ENCODE data around the gene RASL12.
"Not testable (repeated sequence)": the region's sequence is repeated elsewhere in the genome, so short reads cannot be mapped to it uniquely, and the experiment has no call there.

The RASL12 gene, protein sequence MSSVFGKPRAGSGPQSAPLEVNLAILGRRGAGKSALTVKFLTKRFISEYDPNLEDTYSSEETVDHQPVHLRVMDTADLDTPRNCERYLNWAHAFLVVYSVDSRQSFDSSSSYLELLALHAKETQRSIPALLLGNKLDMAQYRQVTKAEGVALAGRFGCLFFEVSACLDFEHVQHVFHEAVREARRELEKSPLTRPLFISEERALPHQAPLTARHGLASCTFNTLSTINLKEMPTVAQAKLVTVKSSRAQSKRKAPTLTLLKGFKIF

DNA sequence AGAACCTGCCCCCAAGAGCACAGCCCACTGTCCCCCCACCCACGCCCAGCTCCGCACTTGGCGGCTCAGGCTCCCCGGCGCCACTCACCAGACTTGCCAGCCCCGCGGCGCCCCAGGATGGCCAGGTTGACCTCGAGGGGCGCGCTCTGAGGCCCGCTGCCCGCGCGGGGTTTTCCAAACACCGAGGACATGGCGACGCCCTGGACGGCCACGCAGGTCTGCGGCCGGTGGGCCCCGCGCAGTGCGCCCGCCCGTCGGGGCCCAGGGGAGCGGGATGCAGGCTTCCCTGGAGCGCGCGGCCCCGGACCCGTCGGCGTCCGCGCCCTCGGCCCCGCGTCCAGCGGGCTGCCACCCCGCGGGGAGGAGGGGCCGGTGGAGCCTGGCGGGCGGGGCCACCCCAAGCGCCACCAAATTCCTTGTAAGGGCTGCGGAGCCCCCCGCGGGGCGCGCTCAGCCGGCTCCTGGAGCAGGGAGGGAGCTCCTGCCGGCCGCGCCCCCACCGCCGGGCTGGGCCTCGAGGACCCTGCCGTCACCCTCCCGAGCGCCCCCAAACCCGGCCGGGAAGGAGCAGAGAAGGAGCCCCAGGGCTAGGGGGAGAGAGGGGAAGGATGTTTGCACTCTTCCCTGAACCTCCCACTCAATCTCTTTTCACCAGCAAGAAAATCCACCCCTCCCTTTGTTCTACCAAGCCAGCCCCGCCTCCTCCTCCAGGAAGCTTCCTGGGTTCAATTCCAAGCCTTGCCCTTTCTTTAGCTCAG, at the start of gene RASL12:
RASL12 (minus strand) TSS at position 347 of the 758 bp plus-strand sequence; CDS start at position 191, 156 bp downstream.
- DNase-seq (ENCODE audit: low read depth in 2 of 2), result no peak

DNA sequence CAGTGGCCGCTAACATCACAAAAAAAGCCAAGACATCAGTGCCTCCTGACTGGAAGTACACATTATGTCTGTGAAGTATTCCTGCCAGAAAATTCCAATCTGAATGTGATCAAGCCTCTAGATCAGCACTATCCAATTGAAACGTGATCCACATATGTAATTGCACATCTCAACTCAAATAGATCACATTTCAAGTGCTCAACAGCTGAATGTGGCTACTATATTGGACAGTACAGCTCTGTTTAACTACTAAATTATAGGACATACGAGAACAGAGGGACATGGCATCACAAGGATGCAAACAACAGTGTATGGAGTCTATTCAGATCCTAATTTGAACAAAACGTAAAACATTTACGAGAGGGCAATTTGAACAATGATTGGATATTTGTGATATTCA, 47.8 kb upstream of the RASL12 start:
- no peak for DNase-seq (ENCODE audit: low read depth in 2 of 2)

DNA sequence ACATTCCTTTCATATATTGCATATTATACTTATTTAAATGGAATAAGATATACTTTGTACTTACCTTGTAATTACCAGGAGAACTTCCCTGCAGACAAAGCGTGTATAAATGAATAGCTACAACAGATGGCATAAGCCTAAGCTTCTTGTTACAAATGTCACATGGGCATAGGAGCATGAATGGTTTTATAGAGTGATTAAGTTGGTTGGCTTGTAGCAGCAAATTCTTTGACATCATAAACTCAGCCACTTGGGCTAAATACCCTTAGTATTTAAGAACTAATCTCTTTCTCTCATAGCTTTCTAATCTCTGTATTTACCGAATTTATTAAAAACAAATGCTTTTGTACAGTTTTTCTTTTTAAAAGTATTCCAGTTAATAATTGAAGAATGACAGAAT, 47.3 kb upstream of the RASL12 start, which contains the start of gene UBAP1L:
UBAP1L (minus strand) TSS at position 115 of the 400 bp plus-strand sequence. CDS start 8,985 bp downstream, outside the sequence.
- no peak for DNase-seq (ENCODE audit: low read depth in 2 of 2)

DNA sequence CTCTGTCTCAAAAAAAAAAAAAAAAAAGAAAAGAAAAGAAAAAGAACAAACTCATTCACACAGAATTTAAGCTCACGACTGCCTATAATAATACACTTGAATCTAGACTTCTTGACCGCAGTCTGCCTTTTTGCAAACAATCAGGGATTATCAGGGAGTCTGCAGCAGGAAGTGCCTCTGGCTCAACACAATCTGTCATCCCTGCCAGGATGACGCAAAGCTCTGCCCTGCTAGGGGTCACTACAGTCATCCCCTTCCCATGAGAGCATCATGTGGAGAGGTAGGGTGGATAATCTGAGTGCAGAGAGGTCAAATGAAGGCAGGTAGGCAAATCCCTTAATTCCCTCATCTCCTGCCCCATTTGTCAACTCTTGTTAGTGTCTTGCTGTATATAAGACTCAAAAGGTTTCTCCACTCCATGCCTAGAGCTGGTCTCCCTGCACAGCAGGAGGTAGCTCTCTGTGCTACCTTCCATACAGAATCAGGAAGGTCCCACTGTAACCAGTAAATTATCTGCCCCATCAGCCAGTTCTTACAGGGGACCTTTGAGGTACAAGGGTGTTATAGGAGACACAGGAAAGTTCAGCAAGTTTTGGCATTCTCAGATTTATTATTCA, 43.0 kb upstream of the RASL12 start:
- DNase-seq (ENCODE audit: low read depth in 2 of 2), result no peak

DNA sequence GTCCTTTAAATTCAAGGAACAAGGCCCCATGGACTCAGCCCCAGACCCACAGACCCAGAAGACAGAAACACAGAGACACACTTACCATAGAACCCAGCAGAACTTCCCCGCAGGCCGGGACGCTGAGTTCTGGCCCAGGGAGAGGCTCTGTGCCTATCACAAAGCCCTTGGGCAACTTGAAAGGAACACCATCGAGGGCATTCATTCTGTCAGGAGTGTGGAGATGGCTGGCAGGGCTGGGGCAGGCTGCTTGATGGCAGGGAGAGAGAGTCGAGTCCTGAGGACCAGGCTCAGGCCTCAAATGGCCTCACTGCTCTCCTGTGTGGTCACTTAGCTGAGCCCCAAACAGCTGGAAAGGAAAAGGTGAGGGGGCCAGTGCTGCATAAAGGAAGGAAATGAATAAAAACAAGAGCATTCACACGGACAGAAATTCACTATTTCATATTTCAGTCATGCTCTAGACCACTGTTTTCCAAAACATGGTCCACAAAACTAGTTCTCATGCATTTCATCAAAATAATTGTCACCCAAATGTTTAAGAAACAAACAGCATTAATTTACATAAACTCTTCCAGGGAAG, 38.3 kb upstream of the RASL12 start:
- DNase-seq (ENCODE audit: low read depth in 2 of 2), result no peak

DNA sequence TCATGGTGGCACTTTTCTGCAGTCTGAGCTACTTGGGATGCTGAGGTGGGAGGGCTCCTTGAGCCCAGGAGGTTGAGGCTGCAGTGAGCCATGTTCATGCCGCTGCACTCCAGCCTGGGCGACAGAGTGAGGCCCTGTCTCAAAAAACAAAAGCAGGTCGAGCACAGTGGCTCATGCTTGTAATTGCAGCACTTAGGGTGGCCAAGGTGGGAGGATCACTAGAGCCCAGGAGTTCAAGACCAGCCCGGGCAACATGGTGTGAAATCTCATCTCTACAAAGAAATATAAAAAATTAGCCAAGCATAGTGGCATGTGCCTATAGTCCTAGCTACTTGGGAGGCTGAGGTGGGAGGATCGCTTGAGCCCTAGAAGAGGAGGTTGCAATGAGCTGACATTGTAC, 37.2 kb upstream of the RASL12 start:
- no peak for DNase-seq (ENCODE audit: low read depth in 2 of 2)

DNA sequence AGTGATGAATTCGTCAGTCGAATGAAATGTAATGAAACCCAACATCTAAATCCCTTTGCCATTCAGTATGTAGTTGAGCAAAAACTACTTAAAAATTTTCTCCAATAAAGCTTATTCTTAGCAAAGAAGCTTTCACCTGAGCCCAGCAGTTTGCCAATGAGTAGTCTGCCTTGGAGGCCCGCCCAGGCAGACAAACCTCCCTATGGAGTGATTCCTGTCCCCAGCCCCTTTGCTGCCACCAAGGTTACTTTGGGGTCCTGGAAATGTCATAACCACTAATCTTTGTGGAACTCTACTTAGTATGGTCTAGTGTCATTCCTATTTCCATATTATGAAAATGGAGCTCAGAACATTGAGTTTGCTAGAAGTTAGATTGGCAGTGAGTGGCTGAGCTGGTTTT, 35.1 kb upstream of the RASL12 start:
- DNase-seq (ENCODE audit: low read depth in 2 of 2), result no peak

DNA sequence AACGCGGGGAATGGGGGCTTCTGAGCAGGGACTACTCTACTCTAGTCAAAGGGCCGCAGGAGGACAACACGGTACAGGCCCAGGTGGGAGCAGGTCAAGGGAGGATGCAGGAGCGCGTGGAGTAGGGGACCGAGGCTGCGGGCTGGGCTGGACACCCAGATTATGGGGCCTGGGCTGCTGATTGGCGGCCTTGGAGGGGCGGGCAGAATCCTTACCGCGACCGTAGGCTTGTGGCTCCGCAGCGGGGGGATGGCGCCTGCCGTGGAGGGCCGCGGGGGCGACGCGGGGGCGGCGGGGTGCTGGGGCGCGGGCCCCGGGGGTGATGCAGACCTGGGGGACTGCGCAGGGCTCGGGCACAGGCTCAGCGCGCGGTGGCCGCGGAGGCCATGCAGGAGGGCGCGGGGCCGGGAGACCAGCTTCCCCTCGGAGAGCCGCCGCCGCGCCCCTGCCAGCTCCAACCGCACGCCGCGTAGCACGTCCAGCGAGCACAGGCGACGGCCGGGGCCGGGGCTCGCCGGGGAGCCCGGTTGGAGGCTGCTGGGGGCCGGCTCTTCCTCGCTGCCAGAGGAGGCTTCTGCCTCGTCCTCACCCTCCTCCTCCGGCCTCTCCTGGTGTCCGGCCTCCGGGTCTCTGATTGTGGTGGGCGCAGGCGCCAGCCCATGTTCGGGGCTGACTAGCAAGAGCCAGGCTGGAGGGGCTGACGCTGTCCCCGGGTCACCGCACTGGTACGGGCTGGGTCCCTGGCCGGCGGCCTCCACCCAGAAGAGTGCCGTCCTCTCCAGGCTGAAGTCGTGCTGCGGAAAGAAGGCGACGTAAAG, 34.3 kb upstream of the RASL12 start:
- no peak for DNase-seq (ENCODE audit: low read depth in 2 of 2)

DNA sequence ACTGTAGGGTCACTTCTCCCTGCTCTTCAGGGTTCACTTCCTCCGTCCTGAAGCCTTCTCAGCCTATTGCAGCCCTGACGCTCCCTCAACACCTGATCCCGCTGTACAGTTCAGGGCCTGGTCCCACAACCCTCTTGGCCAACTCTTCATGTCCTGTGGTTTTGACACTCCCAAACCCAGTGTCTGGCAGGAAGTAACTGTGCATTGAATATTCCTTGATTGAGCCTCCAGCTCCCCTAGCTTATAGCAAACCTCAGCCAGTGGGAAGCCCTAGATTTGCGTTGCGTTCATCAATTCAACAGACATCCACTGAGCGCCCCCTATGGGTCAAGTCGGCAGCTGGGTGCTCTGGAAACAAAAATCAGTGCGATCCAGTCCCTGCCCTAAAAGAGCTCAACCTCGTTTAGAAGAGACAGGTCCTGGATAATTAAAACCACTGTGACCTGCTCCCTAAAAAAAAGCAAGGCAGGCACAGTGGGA, 33.7 kb upstream of the RASL12 start:
- peak; percentile 53 to 58 for DNase-seq (ENCODE audit: low read depth in 2 of 2)

DNA sequence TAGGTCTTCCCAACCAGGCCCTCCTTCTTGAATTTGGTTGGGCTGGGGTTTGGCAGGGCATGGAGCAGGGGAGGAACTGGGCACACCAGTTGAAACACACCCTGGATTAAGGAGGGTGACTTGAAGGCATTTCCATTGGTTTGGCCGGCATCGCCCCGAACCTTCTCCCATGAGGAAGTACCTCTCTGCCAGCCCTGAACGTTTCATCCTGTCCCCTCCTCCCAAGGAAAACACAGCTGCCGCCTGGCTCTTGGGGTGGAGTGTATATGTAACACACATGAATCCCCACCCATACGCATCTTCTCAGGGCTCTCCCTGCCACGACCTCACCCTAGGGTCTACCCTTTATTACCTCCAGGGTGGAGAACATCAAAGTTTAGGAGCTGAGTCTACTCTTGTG, 32.7 kb upstream of the RASL12 start:
- no peak for DNase-seq (ENCODE audit: low read depth in 2 of 2)

DNA sequence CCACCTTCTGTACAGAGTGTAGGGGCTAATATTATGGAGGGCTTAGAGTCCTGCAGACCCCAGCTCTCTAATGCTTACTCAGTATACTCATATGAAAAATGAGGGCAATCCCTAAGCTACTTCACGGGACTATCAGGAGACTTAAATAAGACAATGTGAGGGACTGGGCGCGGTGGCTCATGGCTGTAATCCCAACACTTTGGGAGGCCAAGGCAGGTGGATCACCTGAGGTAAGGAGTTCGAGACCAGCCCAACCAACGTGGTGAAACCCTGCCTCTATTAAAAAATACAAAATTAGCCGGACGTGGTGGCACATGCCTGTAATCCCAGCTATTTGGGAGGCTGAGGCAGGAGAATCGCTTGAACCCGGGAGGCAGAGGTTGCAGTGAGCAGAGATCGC, 32.0 kb upstream of the RASL12 start:
- not testable (repeated sequence) for DNase-seq (ENCODE audit: low read depth in 2 of 2)

DNA sequence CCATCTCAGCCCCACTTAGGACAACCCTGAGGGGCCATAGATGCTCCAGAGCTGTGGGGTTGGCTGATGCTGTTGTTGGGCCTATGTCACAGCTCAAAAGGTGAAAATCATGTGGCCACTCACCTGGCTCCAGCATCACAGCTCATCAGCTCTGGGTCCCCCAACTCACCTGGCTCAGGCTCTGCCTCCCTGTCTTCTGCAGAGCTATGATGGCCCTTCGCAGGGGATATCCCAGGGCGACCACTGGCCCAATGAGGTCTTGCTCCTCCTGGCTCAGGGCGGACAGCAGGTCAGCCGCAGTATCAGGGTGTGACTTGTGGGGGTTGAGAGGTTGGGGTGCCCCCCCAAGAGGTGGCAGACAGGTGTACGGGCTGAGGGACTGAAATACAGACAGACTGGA, 31.5 kb upstream of the RASL12 start:
- DNase-seq (ENCODE audit: low read depth in 2 of 2), result no peak

DNA sequence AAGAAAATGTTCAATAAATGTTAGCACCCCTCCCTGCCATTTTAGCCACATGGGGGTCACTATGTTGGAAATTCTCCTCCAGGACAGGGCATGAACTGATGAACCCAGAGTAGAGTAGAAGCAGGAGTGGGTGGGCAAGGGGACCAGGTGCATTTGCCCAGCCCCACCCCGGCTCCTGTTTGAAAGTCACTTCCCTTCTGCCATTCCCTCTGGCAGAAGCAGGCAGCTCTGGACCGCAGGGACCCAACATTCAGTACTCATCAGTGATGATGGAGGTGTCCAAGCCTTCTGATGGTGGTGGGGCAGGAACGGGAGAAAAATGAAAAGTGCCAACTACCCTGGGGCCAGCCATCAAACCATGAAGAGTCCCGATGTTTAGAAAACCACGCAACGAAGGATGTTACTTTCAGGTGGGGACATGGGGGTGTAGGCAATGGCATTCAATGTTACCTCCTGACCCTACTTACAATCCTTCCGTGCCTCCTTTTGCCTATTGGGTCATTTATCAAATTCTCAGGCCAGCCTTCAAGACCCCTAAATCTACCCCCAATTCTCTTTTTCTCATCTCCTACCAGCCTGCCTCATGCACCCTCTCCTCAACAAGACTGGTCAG, 30.0 kb upstream of the RASL12 start:
- DNase-seq (ENCODE audit: low read depth in 2 of 2), result no peak

DNA sequence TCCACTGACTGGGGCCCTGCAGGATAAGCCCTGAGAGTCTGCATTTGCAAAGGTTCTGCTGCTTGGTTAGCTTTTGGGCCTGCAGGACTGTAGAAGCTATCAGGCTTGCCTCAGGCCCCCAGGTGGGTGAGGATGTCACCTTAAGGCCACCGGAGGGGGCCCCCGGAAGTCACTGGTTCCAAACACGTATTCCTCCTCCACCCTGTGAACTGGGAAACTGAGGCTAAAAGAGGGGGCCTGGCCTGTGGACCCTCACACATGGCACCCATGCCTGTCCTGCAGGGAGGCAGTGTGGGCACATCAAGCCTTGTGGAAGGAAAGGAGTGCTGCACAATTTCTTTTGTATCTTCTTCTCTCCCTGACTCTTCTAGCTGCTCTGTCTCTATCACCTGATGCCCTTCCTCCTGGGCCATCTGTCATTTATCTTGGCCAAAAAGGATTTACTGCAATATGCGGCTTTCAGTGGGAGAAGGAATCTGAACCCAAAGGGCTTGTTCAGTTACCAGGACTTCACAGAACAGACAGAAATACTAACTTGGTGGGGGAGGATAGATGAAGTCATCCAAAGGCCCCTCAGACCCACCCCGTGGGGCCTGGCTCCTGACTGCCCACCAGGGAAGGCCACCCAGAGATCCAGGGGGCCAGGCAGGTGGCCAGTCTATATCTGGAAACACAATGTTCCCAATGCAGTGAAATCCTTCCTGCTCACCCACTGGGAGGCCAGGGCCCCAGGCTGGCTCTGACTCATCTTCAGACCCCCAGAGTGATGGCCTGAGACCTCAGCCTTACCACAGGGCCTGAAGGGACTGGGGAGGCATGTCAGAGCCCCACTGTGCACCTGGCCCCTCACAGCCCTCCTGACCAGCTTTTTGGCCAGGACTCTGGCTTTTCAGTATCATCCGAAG, 28.9 kb upstream of the RASL12 start:
- no peak for DNase-seq (ENCODE audit: low read depth in 2 of 2)

DNA sequence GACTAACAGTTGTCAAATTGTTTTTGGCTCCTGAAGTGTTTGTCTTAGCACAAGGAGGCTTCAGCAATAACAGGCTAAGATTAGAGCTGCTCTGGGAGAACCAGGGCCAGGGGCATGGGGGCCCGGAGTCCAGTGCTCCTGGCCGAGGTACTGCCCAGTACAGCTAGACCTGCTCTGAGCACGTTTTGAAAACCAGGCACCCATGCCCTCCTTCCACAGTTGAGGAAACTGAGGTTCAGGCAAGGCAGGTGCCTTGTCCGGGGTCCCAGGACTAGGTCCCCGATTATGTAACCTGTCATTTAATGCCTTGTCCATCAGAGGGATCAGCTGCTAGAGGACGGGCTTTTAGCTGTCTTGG, 27.9 kb upstream of the RASL12 start:
- DNase-seq (ENCODE audit: low read depth in 2 of 2), result no peak

DNA sequence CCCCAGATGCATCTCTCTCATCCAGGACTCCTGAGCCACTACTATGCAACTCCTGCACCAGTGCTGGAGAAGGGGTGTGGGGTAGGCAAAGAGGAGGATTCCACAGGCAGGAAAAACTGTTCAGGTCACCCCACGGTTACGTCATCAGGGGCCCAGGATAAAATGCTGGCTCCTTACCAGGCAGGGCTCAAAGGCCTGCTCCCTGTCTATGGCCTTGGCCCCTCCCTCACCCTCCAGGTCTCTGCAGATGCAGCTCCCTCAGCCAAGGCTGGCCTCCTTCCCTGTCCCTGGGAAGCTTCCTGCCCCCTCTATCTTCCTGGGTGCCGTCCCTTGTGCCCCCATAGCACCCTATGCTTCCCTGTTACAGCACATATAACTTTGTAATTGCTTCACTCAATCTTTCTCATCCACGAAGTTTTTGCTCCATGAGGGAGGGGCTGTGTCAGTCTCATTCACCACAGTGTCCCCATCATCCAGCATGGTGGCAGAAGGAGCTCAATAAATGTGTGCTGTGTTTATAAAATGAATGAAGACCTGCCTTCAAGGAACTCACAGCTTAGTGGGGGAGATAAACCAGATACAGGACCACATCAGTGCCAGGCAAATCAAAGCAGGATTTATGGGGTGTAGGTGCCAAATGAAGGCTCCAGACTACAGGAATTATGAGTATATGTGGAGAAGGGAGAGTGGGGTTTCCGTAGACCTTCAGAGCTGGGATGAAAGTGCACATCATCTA, 27.4 kb upstream of the RASL12 start:
- no peak for DNase-seq (ENCODE audit: low read depth in 2 of 2)

DNA sequence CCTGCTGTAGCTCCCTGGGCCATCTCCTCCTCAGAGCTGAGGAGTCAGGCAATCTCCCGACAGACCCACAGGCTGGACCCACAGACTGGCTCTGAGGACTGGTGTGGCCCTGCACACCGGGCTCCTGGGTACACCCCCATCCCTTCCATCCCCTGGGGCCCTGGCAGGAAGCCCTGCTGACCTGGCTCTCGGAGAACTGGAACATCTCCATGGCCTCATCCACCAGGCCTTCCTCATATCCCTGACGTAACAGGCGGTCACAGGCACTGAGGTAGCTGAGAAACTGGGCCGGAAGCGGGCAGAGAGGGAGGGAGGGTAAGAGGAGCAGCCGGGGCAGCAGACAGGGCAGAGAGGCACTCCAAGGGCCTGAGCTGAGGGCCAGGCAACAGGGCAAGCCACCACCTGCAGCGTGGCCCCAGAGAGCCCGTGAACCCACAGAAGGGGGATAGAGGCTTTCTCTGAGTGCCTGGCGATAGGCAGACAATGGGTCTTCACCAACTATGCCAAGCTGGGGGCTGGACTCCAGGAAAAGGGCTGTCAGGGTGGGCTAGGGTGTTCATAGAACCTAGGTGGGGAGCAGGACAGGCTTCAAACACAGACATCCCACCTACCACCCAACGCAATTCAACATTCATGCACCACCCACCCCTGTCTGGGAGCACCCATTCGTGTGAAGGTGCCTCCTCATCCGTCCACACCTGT, 26.7 kb upstream of the RASL12 start:
- DNase-seq (ENCODE audit: low read depth in 2 of 2), result no peak

DNA sequence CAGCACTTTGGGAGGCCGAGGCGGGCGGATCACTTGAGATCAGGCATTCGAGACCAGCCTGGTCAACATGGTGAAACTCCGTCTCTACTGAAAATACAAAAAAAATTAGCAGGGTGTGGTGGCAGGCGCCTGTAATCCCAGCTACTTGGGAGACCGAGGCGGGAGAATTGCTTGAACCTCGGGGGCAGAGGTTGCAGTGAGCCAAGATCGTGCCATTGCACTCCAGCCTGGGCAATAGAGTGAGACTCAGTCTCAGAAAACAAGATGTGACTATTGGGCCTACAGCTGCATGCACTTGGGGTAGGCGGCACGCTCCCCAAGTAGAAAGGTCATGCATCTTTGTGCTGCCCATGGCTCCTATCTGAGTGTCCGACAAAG, 26.0 kb upstream of the RASL12 start:
- DNase-seq (ENCODE audit: low read depth in 2 of 2), result not testable (repeated sequence)
